ENCODE results near the gene ECSIT.

The ECSIT gene

GRCh38 chr19:11551603-11552235 is 22.8 kb upstream of the ECSIT start:
- DNase-seq: peak in 3 of 56 donors; percentile 7 to 14 (median 10)

DNA sequence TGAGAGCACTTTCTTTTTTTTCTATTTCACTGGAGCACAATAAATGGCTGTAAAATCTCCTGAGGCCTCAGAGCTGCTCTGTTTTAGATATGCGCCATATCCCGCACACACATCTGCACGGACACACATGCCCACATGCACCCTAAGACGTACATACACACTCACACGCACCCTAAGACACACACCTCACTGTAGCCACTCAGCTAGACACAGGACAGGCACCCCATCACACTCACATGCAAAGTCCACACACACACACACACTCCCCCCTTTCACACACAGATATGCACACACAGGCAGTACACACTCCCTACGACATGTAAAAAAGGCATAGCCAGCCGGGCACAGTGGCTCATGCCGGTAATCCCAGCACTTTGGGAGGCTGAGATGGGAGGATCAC is 21.3 kb upstream of the ECSIT start:
- no peak for DNase-seq

GRCh38 chr19:11549386-11549953 is 20.5 kb upstream of the ECSIT start:
- no peak for DNase-seq

DNA sequence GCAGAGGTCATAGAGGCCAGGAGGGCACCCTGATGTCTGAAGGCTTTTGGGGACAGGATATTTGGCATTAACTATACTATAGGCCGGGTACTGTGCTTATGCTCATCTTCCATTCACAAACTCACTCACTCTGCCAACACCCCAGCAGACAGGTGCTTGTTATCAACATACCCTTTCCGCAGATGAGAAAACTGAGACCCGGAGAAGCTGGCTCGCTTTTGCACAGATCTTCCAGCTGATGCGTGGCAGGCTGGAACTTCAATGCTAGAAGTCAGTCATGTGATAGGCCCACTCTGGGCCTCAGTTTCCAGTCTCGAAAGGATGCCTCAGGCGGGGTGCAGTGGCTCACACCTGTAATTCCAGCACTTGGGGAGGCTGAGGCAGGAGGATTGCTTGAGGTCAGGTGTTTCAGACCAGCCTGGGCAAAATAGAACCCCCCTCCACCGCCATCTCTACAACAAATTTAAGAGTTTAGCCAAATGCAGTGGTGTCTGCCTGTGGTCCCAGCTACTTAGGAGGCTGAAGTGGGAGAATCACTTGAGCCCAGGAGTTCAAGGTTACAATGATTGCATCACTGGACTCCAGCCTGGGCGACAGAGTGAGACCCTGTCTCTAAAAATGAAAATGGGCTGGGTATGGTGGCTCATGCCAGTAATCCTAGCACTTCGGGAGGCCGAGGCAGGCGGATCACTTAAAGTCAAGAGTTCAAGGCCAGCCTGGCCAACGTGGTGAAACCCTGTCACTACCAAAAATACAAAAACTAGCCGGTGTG is 19.2 kb upstream of the ECSIT start:
- no peak for DNase-seq

DNA sequence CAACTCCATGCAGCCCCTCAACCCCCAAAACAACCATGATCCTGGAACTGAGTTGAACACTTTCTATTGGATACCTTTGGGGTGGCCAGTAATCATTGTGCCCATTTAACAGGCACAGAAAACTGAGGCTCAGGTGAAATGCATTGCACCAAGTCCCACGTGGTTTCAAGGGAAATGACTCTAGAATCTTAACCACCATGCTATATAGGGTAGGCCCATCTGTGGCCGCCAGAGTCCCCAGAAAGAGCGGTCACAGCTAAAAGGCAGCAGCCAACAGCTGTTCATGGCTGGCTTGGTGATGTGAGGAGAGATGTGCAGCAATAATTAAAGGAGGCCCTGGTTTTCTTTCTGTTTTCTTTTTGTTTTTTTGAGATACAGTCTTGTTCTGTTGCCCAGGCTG is 12.3 kb upstream of the ECSIT start:
- no peak for DNase-seq

- no peak for DNase-seq
Measured at GRCh38 chr19:11540645-11541044, 11.7 kb upstream of the ECSIT start.

DNA sequence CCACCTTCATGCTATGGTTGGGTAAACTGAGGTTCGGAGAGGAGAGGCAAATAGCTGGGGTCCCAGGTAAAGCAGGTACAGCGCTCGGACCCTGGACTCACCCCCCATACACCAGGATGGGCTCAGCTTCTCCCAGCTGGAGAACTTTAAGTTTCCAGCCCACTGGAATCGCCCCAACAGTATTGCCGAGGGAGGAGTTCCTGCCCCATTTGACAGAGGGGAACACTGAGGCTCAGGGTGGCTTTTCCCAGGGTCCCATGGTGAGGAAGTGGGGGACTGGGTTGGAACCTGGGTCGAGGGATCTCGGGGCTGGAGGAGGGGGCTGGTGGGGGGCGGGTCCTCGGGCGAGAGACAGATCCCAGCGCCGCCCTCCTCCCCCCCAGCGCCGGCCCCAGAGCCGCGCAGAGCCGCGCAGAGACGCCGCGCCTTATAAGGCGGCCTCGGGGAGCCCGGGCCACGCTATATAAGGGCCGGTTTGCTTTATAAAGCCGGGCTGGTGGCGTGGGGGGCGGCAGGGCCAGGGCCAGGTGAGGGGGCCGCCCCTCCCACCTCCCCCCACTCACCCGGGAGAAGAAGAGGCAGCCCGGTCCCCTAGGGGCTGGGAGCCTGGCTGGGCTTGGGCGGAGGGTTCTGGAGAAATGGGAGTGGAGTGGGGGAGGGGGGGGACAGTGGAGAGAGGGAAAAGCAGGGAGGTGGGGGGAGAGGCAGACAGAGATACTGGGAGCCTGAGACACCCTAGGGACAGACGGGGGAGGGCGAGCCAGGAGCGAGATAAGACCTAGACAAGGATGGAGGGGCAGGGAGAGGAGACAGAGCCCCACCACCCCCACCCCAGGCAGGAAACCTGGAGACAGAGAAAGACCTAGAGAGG is 10.8 kb upstream of the ECSIT start:
- DNase-seq: peak in 1 of 56 donors; percentile 27

GRCh38 chr19:11538232-11539036 is 9.5 kb upstream of the ECSIT start, which contains the start of gene CNN1:
Gene CNN1, plus strand, starts transcription at chr19:11538851. Its CDS starts 77 bp downstream, at chr19:11538928.
- DNase-seq: no peak

GRCh38 chr19:11535792-11536595 is 7.1 kb upstream of the ECSIT start:
- peak in 55 of 56 donors; percentile 29 to 92 (median 69) for DNase-seq

- no peak for DNase-seq
Measured at GRCh38 chr19:11534948-11535347, 6.0 kb upstream of the ECSIT start.

- no peak for DNase-seq
Measured at GRCh38 chr19:11534538-11534937, 5.6 kb upstream of the ECSIT start.

DNA sequence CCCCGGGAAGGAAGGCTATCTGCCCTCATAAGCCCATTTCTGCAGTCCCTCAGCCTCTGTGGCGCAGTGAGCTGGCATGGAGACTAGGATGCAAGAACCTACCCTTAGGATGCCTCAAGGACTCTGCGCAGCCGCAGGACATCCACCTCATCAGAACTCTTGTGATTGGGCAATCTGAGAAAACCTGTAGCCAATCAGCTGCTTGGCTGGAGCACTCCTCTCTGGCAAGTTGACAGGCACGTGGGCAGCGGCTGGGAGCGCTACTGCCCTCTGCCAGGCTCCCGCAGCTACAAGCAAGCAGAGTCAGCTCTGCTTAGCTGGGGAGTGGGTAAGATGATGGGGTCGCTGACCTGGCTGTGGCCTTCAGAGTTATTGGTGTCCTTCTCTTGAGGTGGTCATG is 1.5 kb upstream of the ECSIT start:
- peak; percentile 5 to 95 (median 82) for DNase-seq

- no peak for DNase-seq
Measured at GRCh38 chr19:11519138-11519537, 9.8 kb downstream of the ECSIT start.

GRCh38 chr19:11513946-11514345 is 15.0 kb downstream of the ECSIT start:
- DNase-seq: no peak

- DNase-seq: no peak
Measured at GRCh38 chr19:11510444-11510843, 18.5 kb downstream of the ECSIT start.

- DNase-seq: no peak
Measured at GRCh38 chr19:11507370-11508078, 21.4 kb downstream of the ECSIT start.

- DNase-seq: no peak
Measured at GRCh38 chr19:11506967-11507366, 22.0 kb downstream of the ECSIT start.

DNA sequence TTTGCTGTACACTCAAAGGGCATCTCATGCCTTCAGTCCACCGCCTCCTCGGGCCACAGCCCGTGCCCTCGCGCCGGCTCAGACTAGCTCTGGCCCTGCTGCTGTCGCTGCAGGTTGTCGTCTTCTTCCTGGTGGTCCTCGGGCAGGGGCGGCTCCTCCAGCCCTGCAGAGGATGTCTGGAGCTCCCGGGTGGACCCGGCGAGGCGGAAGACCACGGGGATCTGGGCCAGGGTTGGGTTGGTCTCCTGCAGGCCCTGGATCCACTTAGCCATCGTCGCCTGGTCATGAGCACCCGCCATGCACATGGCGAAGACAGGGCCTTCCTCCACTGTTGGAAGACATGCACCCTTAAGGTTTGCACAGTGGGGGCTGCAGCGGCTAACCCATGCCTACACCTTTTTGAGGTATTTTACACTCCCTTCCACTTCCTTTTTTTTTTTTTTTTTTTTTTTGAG is 22.8 kb downstream of the ECSIT start:
- peak in 6 of 56 donors; percentile 43 to 73 (median 59) for DNase-seq

GRCh38 chr19:11505504-11506100 is 23.3 kb downstream of the ECSIT start, which contains the start of gene ZNF653:
Gene ZNF653, minus strand, starts transcription at chr19:11505839. Its CDS starts 53 bp downstream, at chr19:11505786.
- peak; percentile 34 to 94 (median 83) for DNase-seq
